Amniotic stem cell (primary cell): ENCODE data around the gene GMPPB.
"Not testable (repeated sequence)": the region's sequence is repeated elsewhere in the genome, so short reads cannot be mapped to it uniquely, and the experiment has no call there.

Experiments used
- DNase-seq: peaks from one replicate; lab custom pipeline; 2025; lab: John Stamatoyannopoulos, UW

Gene GMPPB

DNA sequence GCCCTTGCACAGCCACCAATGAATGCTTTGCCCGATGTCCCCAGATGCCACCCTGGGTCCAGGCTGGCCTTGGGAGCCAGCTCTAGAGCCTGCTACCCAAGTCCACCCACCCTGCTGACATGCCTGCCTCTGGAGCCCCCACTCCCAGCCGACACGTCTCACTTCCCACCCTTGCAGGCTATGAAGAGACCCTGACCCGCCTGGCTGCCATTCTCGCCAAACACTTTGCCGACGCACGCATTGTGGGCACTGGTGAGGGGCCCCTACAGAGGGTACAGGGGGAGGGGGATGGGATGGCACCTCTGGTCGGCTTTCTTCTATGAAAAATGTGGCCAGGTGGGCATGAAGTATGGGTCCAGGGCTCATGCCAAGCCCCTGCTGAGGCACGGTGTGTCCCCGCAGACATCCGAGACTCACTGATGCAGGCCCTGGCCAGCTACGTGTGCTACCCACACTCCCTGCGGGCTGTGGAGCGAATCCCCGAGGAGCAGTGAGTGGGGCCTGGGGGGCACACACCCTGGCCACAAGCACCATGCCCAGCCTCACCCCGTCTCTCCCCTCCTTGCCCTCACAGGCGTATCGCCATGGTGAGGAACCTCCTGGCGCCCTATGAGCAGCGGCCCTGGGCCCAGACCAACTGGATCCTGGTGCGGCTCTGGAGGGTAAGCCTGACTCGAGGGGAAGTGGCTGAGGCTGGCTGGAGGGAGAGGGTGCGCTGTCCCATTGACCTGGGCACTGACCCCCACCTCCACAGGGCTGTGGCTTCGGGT is 10.2 kb downstream of the GMPPB start:
- DNase-seq = no peak

DNA sequence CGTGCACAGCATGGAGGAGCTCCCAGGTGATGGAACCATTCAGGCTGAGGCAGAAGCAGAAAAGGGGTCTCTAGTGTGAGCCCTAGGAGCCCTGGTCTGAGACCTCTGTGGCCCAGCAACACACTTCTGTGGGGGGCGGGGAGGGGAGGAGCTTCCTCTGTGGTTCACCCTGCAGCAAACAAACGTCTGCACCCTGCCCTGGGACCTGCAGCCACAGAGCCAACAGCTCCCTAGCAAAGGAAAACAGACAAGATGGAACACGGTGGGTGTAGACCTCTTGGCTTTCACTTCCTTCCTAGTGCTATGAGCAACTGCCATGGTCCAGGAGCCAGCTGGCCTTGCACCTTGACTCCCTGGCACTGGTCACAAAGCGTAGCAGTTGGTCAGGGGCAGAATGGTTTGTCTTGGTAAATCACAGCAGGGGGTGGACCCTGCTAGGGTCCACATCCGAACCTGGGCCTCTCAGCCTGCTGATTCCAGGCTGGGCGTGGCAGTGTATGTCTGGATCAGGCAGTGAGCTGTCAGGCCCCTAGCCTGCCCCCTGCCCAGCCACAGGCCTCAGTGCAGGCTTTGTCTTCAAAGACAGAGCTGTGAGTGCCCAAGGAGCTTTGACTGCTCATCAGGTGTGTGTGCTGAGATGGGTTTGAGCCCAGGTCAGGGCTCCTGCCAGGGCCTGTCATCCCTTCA is 11.0 kb downstream of the GMPPB start:
- DNase-seq = no peak

DNA sequence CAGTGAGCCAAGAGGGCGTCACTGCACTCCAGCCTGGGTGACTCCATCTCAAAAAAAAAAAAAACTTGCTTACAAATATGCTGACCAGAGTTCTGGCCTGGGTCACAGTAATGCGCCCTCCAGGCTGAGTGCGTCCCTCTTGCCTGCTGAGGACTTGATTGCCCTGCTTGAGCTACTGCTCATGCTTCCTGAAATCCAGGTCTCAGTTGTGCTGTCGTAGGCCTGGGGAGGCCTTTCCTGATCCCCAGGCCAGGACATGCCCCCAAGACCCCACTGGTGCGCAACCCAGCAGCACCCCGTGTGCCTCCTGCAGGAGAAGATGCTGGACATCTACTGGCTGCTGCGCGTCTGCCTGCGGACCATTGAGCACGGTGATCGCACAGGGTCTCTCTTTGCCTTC is 11.6 kb downstream of the GMPPB start:
- no peak for DNase-seq

DNA sequence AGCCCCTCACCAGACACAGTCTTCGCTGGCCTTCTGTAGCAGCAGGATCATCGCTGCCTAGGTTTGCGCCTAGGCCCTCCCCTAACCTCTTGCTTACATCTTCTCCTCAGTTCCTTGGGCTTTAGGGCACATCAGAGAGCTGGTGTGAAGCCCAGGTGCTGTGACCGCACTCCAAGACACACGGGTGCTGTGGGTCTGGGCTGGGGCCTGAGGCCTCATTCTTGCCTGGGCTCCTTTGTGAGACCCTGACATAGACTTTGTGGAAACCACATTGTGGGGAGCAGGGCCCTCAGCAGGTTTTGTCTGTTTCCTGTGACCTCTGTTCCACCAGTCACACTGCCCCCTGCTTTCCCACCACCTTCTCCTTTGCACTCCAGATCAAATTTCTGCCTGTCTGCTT is 12.3 kb downstream of the GMPPB start:
- no peak for DNase-seq

DNA sequence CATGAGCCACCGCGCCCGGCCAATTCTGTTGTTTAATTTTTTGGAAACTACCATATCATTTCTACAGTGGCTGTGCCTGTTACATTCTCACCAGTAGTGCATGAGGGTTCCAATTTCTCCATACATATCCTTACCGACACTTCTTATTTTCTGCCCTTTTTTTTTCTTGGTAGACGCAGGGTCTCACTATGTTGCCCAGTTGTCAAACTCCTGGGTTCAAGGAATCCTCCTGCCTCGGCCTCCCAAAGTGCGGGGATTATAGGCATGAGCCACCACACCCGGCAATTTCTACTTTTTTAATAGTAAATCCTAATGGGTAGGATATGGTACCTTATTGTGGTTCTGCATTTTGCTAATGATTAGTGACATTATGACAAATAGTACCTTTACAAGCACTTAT is 13.9 kb downstream of the GMPPB start:
- no peak for DNase-seq

DNA sequence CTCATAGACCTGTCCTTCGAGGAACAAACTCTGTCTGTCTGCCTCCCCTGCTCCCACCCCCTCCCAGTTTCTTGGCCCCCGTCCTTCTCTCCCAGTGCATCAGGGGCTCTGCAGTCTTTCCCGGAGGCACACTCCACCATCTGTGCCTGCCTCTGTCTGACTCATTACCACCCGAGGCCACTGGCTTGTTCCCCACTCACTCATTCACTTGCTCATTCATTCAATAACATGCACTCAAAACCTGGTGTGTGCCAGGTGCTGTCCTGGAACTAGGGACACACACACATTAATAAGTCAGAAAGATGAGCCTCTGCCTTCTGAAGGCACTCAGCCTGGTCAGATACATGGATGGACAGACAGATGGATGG is 16.7 kb downstream of the GMPPB start:
- no peak for DNase-seq

DNA sequence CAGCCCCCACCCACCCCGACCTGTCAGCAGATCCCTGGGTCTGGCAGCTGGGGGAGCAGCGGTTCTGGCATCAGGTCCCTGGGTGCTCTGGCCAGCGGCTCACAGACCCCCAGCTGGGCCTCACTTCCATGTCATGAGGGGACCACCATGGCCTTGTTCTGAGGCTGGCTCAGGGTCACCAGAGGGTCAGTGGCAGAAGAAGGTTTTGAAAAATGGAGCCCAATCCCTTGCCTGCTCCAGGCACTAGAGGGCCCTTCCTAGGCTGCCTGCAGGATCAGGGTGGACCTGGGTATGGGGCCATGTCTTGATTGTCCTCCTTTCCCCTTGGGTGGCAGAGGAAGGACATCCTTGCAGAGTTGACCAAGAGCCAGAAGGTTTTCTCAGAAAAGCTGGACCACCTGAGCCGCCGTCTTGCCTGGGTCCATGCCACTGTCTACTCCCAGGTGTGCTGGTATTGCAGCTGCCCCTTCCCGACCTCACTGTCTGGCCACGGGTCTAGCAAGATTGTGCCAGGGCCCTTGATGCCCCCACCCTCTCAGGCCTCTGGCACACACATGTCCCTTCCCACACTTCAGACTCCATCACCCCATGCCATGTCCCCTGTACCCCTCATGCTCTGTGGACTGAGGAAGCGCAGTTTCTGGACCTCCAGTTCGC is 17.2 kb downstream of the GMPPB start:
- no peak for DNase-seq

DNA sequence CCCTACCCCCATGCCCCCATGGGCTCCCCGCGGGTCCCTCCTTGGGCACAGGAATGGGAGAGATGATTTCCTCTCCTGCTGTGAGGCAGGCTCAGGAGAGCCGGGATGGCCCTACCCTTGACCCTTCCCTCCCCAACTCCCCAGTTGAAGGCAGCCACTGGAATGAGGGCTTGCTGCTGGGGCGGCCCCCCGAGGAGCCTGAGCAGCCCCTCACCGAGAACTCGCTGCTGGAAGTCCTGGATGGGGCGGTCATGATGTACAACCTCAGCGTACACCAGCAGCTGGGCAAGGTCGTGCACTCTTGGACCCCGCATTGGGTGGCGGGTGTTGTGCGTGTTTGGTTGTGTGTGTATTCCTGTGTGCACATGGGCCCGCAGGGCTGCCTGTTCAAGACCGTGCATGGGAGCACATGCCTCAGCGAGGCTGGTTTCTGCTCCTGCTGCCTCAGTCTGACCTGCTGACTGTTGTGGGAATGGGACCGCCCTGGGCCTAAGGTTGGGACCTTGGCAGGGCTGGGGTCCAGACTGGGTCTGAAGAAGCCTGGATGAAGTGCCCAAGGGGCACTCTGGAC is 18.3 kb downstream of the GMPPB start:
- no peak for DNase-seq

DNA sequence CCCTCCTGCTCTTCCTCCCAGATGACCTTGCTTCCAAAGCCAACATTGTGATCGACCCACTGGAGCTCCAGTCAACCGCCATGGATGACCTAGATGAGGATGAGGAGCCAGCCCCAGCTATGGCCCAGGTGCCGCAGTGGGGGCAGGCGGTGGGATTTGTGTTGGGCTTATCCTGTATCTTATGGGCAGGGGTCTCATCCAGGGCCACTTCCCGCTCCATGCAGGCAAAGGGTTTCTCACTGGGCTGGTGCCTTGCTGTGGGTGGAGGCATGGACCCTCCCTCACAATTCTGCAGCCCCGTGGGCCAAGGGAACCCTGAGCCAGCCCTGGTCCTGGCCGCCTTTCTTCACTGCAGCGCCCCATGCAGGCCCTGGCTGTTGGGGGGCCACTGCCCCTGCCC is 19.1 kb downstream of the GMPPB start:
- DNase-seq = no peak

DNA sequence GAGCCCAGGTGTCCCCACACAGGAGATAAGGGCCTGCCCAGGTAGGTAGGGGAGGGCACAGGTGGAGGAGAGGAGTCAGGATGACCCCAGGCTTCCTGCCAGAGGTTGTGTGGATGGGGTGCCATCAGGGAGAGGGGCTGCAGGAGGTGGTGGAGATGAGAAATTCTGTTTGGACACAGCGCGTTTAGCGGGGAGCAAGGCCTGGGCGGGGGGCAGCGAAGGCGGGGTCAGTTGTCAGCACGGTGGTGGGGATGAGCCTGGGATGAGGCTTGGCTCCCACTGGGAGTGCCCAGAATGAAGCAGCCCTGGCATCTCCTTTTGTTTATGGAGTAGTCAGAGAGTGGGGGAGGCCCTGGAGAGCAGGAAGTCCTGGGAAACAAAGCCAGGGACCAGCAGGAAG is 19.8 kb downstream of the GMPPB start:
- DNase-seq = no peak

DNA sequence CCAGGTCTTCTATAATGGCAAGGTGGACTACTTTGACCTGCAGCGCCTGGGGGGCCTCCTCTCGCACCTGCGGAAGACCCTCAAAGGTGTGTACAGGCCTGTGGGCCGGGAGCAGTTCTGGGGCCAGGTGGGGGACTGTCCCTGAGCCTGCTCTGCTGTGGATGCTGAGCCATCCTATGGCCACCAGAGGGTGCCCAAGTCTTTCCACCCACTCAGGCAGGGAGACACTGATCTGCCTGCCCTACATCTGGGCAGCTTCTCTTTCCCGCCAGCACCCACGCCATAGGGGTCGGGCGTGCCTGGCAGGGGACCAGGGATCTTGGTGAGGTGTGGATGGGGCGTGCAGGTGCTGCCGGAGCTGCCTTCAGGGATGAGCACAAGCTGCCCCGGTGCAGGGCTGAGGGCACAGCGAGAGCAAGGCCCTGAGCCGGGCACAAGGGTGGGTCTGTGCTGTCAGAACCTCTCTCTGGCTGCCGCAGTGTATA is 20.3 kb downstream of the GMPPB start:
- DNase-seq = peak; percentile 30

DNA sequence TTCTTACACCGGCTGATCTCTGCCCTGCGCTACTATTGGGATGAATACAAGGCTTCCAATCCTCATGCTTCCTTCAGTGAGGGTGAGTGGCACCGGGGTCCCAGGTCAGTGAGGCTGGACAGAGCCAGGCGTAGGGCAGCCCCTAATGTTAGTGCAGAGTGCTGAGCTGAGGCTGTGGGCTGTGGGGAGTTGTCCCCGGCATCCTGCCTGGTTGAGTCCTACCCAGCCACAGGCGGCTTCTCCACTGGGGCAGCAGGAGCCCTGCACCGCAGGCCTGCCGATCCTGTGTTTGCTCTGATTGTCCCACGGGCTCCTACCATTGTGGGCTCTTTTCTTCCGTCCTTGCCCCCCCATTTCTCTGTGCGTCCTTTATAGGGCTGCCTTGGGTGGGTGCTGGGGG is 21.1 kb downstream of the GMPPB start:
- no peak for DNase-seq

DNA sequence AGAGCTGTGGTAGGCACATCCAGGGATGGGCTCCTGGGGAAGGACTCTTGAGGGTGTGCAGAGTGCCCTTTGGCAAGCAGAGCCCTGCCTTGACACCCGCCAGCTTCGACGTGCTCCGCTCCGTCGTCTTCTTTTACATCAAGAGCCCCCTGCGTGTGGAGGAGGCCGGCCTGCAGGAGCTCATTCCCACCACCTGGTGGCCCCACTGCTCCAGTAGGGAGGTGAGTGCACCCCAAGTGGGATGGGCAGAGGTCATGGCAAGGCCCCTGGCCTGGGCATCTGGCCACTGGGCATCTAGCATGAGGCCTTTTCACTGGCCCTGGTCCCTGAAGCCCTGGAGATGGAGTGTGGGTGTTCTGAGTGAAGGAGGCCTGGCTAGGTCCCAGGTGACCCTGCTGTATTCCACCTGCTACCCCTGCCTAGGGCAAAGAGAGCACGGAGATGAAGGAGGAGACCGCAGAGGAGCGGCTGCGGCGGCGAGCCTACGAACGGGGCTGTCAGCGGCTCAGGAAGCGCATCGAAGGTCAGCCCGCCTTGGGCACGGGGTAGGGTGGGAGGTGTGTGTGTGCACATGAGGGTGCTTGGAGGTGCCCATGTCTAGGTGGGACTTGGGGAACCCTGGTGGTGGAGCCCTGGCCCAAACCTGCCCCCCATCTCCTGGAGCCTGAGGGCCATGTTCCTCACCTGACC is 22.2 kb downstream of the GMPPB start:
- DNase-seq = no peak

DNA sequence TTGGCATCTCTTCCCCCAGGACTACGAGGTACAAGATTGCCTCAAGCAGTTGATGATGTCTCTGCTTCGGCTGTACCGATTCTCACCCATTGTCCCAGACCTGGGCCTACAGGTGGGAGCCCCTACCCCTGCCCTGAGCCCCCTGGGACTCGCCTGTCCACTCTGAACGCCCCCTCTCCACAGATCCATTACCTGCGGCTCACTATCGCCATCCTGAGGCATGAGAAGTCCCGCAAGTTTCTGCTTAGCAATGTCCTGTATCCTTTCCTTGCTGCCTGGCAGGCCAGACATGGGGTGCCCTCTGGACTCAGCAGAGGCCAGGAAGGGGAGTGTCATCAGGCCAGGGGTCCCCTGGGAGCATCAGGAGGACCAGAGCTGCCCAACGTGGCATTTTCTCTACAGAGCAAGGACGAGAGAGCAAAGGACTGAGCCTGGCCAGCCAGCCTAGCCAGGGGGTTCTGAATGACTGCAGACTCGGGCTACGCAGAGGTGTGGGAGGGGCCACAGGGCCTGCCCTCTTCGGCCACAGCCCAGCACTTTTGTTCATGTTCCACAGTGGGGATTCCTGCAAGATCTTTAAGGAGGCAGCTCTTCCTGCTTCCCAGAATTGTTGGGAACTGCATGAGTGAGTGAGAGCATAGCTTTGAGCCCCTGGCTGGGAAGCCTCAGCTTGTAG is 23.2 kb downstream of the GMPPB start:
- DNase-seq = no peak

DNA sequence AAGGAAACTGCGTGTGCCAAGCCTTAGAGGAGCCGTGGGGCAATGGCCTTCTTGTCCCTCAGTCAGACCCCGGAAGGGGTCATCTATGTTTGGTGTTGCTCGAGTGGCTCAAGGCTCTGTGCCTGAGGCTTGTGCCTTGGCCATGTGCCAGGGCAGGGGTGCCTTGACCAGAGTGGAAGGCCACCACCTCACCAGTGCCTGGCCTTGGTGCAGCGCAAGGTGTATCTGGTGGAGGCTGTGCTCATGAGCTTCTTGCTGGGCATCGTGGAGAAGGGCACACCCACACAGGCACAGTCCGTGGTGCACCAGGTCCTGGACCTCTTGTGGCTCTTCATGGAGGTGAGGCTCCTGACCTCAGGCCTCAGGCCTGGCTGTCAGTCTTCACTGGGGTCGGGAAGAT is 23.7 kb downstream of the GMPPB start:
- no peak for DNase-seq

DNA sequence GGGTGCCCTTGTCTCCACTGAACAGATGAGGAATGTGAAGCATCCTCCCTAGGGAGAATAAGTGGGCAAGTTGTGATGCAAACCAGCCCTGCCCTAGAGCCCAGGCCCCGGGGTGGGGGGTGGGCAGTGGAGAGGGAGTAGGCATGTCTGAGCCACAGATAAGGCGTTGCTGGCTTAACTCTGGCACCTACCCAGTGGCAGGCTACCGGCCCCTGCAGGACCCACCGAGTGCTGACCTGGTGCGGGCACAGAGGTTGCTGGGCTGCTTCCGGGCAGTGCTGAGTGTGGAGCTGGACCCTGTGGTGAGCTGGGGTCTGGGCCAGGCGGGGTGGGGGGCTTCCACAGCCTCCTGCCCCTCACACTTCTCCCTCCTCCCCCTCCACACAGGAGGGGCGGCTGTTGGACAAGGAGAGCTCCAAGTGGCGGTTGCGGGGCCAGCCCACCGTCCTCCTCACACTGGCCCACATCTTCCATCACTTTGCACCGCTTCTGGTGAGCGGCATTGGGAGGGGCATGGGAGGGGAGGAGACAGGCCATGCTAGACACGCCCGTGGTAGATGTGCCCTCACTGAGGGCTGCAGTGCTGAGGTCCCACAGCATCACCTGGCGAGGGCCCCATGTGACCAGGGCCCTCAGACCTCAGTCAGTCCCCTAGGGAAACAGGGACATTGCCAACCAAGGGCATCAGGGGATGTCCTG is 24.3 kb downstream of the GMPPB start:
- no peak for DNase-seq

DNA sequence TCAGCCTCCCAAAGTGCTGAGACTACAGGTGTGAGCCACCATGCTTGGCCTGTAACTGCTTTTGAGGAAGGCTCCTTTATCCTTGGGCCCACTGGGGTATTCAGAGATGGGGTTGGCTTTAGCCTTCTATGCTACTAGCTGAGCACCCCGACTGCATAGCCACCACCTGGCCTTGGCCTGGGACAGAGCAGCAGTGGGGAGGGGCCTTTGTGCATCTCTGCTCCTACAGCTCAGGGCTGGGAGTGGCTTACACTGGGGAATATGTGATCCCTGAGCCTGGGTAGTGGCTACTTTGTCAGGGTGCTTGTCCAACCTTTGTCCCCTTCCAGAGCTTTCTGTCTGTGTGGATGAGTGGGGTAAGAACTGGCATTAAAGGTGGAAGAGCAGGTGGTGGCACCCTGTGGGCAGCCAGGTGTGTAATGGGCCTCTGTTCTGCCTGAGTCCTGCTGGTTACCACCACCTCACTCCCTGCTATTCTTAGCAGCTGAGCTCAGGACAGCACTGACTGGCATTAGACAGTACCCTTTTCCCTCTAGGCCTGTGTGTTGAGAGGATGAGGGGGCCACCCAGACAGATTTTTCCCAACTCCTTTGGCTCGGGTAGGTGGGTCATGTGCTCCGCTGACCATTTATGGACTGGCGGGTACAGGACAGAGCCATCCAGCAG is 28.3 kb downstream of the GMPPB start:
- DNase-seq = not testable (repeated sequence)

DNA sequence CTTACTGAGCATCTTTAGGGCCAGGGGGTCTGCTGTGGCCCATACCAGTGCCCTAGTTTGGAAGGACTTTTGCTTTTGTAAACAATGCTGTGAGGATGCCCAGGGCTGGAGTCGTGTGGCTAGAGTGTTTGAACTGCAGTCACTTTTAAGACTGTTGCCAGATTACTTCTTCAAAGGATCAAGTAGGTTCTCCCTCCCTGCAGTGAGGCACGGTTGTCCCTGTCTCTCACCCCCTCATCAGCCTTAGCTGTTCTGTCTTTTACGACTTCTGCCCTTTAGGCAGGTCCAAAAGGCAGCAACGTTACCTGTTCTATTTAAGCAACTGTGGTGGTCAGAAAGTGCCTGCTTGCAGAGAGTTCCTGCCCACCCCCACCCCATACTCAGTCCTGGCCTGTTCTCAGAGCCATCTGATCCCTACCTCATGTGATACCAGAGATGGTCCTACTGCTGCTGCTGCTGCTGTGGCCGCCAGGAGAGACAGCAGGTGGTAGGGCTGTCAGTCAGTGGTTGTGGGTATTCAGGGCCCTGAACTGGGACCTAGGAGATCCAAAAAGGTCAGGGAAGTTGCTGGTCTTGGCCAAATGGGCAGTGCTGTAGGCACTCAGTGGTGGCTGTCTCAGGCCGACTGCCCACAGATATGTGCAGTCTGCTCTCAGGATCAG is 29.2 kb downstream of the GMPPB start:
- not testable (repeated sequence) for DNase-seq

DNA sequence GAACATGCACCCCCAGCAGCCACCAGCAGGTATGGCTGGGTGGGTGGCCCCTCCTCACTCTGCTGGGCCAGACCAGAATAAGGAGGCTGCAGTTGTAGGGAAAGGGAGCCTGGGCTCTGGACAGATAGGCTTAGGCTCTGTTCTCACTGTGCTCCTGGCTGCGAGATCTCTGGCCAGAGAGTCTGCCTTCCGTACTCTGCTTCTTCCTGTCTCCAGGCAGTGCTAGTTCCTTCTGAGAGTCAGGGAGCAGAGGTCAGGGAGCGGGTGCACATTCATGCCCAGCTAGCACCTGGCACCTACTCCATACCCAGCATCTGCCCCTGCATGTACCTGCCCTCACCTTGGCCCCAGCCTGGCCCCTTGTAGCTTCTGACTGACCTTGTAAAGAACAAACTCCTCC is 32.3 kb downstream of the GMPPB start:
- not testable (repeated sequence) for DNase-seq

DNA sequence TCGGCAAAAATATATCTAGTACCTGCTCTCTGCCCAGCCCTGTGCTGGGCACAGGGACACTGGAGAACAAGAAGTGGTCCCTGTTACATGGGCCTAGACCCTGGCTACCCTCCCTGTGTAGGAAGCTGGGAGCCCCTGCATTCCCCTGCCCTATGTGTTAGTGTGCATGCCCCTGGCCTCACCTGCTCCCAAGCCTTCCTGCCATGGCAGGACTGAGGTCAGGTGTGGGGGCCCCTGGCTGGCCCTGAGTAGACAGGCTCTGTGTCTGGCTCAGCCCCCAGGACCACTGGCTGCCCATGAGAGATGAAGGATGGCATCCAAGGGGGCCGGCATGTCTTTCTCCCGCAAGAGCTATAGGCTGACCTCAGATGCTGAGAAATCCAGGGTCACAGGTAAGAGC is 32.9 kb downstream of the GMPPB start:
- not testable (repeated sequence) for DNase-seq
